ENCODE results near the gene KANTR. TPM values are rescaled to one million over a fixed set of nuclear protein-coding genes. Genes with fewer than 3 reads are reported as not detected.
A peak's percentile ranks its signal among the peaks of the same experiment; 100 is the strongest.

KANTR gene
- total RNA-seq, 1 experiment from 2014 or later, result 27.9 TPM

DNA sequence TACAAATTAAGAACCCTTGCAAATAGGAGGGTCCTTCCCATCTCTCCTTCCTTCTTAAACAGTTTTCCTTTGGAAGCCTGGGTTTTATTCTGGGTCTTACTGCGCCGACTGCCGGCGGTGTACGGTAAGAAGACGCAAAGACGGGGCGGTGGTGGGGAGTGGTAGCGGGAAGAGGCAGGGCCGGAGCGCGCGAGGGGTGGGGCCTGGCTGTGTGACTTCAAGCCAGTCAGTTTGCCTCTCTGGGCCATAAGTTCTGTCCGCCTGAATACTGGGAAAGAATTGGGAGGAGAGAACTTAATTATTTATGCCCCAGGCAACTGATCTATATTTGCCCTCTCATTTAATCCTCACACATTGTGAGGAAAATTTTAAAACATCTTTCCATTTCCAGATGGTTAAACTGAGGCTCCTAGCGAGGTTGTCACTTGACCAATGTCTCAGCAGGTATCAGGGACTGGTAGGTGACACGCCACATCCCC lies 726 bp upstream of the KANTR start:
- Histone ChIP-seq H2AFZ (ENCODE audit: low read length) (peak overlapping the region; percentile 70; the same call in 1 of the 2 replicates), H3K4me2 (ENCODE audit: low read depth, low read length, poor library complexity, severe bottlenecking) (peak overlapping the region; percentile 67), H4K20me1 (ENCODE audit: insufficient read depth, low read depth, low read length) (no peaks in the 10 kb centered on the region), H3K9ac (ENCODE audit: low read length) (peak overlapping the region; percentile 59), H3K79me2 (ENCODE audit: low read length) (peaks cover 19% of the 10 kb centered on the region), H3K27me3 (ENCODE audit: low read length) (no peaks in the 10 kb centered on the region), H3K9me3 (ENCODE audit: low read length) (no peaks in the 10 kb centered on the region), H3K36me3 (ENCODE audit: insufficient read depth, low read length) (no peaks in the 10 kb centered on the region), H3K9me2 (replicated peaks; ENCODE audit: insufficient read depth, low read length) (no peaks in the 10 kb centered on the region), H3K4me1 (ENCODE audit: low read length) (peaks cover 18% of the 10 kb centered on the region), H3K27ac (ENCODE audit: low read length) (peak overlapping the region; percentile 54), H3K4me3 (ENCODE audit: low read length) (peak overlapping the region; percentile 74)
- DNase-seq, result peak; percentile 87

DNA sequence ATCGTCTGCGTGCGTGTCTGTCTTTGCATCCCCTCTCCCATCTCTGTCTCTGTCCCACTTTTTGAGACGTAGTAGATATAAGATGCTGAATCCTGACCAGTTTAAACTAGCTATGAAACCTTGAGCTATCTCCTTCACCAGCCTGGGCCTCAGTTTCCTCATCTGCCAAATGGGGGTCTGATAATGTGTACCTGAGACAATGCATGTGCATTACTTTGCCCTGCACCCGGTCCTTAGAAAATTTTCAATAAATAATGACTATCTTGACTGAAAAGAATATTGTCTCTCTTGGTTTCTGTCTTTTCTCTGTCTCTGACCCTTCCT lies 602 bp downstream of the KANTR start:
- Histone ChIP-seq H3K27me3 (ENCODE audit: low read length) (no peaks in the 10 kb centered on the region), H3K9me2 (replicated peaks; ENCODE audit: insufficient read depth, low read length) (no peaks in the 10 kb centered on the region), H3K27ac (ENCODE audit: low read length) (peak overlapping the region; percentile 68; the same call in 1 of the 2 replicates), H3K79me2 (ENCODE audit: low read length) (peaks cover 19% of the 10 kb centered on the region), H2AFZ (ENCODE audit: low read length) (peak overlapping the region; percentile 3; the same call in 1 of the 2 replicates), H3K4me3 (ENCODE audit: low read length) (peak overlapping the region; percentile 74), H3K9me3 (ENCODE audit: low read length) (no peaks in the 10 kb centered on the region), H3K4me2 (ENCODE audit: low read depth, low read length, poor library complexity, severe bottlenecking) (peak overlapping the region; percentile 67), H3K9ac (ENCODE audit: low read length) (peak overlapping the region; percentile 70), H4K20me1 (ENCODE audit: insufficient read depth, low read depth, low read length) (no peaks in the 10 kb centered on the region), H3K4me1 (ENCODE audit: low read length) (peaks cover 9% of the 10 kb centered on the region), H3K36me3 (ENCODE audit: insufficient read depth, low read length) (no peaks in the 10 kb centered on the region)
- no peak for DNase-seq

DNA sequence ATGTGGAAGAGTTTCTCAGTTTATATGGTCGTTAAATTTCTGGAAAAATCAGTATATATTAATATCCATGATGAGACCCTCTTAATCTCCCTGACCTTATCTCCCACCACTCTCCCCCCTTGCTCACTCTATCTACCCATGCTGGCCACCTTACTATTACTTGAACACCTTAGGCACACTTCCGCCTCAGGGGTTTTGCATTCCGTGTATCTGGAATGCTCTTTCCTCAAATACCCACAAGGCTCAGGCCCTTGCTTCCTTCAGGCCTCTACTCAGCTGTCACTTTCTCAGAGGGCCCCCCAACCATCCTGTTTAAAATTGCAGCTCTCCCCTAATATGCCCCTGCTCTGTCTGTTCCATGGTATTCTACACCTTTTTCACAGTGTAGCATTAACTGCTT lies 1.9 kb downstream of the KANTR start:
- H4K20me1 ChIP-seq (ENCODE audit: insufficient read depth, low read depth, low read length), result no peaks in the 10 kb centered on the region

DNA sequence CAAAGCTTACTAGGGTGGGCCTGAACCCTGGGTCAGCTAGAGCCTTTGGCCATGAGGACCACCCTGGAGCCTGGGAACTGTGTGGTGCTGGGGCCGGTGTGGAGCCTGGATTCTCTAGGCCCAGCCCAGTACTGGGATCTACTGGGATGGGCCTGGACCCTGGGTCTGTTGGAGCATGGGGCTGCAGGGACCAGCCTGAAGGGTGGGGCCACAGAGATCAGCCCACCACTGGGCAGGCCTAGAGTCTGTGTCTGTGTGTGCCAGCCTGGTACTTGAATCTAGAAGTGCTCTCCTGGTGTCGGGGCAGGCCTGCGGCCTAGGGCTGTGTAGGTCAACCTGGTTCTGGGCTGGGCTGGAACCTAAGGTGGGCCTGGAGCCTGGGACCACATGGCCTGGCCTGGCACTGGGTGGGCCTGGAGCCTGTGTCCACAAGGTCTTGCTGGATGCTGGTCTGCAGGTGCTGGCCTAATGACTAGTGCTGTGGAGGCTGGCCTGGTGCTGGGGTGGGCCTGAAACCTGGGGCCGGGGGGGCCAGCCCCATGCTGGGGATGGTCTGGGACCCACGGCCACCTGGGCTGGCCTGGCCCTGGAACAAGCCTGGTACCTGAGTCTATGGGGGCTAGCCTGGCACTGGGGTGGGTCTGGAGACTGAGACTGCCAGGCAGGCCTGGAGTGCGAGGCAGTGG lies 21.1 kb downstream of the KANTR start:
- H3K27ac ChIP-seq (ENCODE audit: low read length), result no peak overlapping the region

More for the DNA sequence above, 1.9 kb downstream of the KANTR start:
- Histone ChIP-seq H3K79me2 (ENCODE audit: low read length) (peaks cover 19% of the 10 kb centered on the region), H3K9ac (ENCODE audit: low read length) (no peak overlapping the region), H2AFZ (ENCODE audit: low read length) (no peak overlapping the region), H3K36me3 (ENCODE audit: insufficient read depth, low read length) (no peaks in the 10 kb centered on the region), H3K9me2 (replicated peaks; ENCODE audit: insufficient read depth, low read length) (no peaks in the 10 kb centered on the region), H3K4me3 (ENCODE audit: low read length) (no peak overlapping the region), H3K27ac (ENCODE audit: low read length) (no peak overlapping the region), H3K4me2 (ENCODE audit: low read depth, low read length, poor library complexity, severe bottlenecking) (peak overlapping the region; percentile 67), H3K4me1 (ENCODE audit: low read length) (peaks cover 9% of the 10 kb centered on the region), H3K9me3 (ENCODE audit: low read length) (no peaks in the 10 kb centered on the region), H3K27me3 (ENCODE audit: low read length) (no peaks in the 10 kb centered on the region)
- no peak for DNase-seq

DNA sequence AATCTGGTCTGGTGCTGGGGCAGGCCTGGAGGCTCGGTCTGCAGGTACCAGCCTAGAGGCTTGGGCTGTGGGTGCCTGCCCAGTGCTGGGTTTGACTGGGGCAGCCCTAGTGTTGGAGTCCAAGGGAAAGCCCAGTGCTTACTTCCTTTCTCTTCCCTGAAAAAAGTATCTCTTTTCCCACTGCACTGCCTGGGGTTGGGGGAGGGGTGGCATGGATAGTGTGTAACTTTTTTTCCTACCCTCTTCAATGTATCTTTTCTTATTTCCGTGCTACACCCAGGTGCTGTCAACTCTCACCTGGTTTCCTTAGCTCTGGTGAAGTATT lies 21.6 kb downstream of the KANTR start:
- Histone ChIP-seq H3K79me2 (ENCODE audit: low read length) (peaks cover 33% of the 10 kb centered on the region), H3K27me3 (ENCODE audit: low read length) (no peaks in the 10 kb centered on the region), H3K27ac (ENCODE audit: low read length) (no peak overlapping the region), H3K4me2 (ENCODE audit: low read depth, low read length, poor library complexity, severe bottlenecking) (no peak overlapping the region), H3K36me3 (ENCODE audit: insufficient read depth, low read length) (no peaks in the 10 kb centered on the region), H3K9me3 (ENCODE audit: low read length) (no peaks in the 10 kb centered on the region), H3K4me1 (ENCODE audit: low read length) (no peaks in the 10 kb centered on the region), H3K9me2 (replicated peaks; ENCODE audit: insufficient read depth, low read length) (no peaks in the 10 kb centered on the region), H4K20me1 (ENCODE audit: insufficient read depth, low read depth, low read length) (no peaks in the 10 kb centered on the region), H3K4me3 (ENCODE audit: low read length) (no peak overlapping the region), H3K9ac (ENCODE audit: low read length) (no peak overlapping the region), H2AFZ (ENCODE audit: low read length) (no peak overlapping the region)
- no peak for DNase-seq

More for the DNA sequence above, 21.1 kb downstream of the KANTR start:
- no peaks in the 10 kb centered on the region for H3K9me2 ChIP-seq (replicated peaks; ENCODE audit: insufficient read depth, low read length)
- H3K9me3 ChIP-seq (ENCODE audit: low read length), result no peaks in the 10 kb centered on the region
- no peaks in the 10 kb centered on the region for H3K27me3 ChIP-seq (ENCODE audit: low read length)
- no peaks in the 10 kb centered on the region for H3K4me1 ChIP-seq (ENCODE audit: low read length)
- no peak for DNase-seq
- no peaks in the 10 kb centered on the region for H3K36me3 ChIP-seq (ENCODE audit: insufficient read depth, low read length)
- no peak overlapping the region for H3K4me3 ChIP-seq (ENCODE audit: low read length)
- no peak overlapping the region for H3K4me2 ChIP-seq (ENCODE audit: low read depth, low read length, poor library complexity, severe bottlenecking)
- no peak overlapping the region for H3K9ac ChIP-seq (ENCODE audit: low read length)
- no peaks in the 10 kb centered on the region for H4K20me1 ChIP-seq (ENCODE audit: insufficient read depth, low read depth, low read length)
- H3K79me2 ChIP-seq (ENCODE audit: low read length), result peaks cover 36% of the 10 kb centered on the region
- H2AFZ ChIP-seq (ENCODE audit: low read length), result no peak overlapping the region

DNA sequence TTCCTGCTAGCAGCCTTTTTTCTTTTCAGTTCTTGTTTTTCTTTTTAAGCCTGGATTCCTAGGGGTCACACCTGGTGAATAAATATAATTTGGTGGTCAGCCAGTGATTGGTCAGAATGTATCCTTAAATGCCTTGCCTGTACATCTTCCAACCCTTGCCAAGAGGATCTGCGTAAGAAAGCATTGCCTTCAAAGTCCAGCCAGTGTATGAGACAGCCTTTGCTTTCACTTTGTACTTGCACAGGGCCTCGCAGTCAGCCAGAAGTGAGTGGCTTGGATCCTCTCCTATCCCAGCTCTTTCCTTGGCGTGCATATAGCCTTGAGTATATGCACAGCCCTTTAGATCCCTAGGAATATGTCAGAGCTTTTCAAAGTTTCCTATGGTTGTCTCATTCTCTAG lies 22.2 kb downstream of the KANTR start:
- no peak for DNase-seq
- no peaks in the 10 kb centered on the region for H3K9me2 ChIP-seq (replicated peaks; ENCODE audit: insufficient read depth, low read length)
- H3K79me2 ChIP-seq (ENCODE audit: low read length), result peaks cover 33% of the 10 kb centered on the region
- no peak overlapping the region for H3K27ac ChIP-seq (ENCODE audit: low read length)
- no peaks in the 10 kb centered on the region for H3K4me1 ChIP-seq (ENCODE audit: low read length)
- H3K9me3 ChIP-seq (ENCODE audit: low read length), result no peaks in the 10 kb centered on the region
- H3K9ac ChIP-seq (ENCODE audit: low read length), result no peak overlapping the region
- H3K27me3 ChIP-seq (ENCODE audit: low read length), result no peaks in the 10 kb centered on the region
- H4K20me1 ChIP-seq (ENCODE audit: insufficient read depth, low read depth, low read length), result no peaks in the 10 kb centered on the region
- H3K4me2 ChIP-seq (ENCODE audit: low read depth, low read length, poor library complexity, severe bottlenecking), result no peak overlapping the region
- H2AFZ ChIP-seq (ENCODE audit: low read length), result no peak overlapping the region
- H3K4me3 ChIP-seq (ENCODE audit: low read length), result no peak overlapping the region
- H3K36me3 ChIP-seq (ENCODE audit: insufficient read depth, low read length), result no peaks in the 10 kb centered on the region

DNA sequence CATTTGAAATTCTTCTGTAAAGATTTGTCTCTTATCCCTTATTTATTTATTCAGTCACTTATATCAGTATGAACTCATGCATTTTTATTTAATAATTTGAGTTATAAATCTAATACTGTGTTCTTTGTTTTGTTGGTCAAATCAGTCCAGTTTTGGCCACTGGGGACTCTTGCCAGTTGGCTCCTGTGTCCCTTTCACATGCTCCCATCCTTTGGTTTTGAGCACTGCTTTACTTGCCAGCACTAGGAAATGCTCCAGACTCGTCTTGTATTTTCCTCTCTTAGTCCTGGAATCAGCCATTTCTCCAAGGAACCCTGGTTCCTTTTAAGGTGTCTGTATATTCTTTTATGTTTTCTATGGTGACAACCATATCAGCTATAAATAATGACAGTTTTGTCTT lies 28.1 kb downstream of the KANTR start:
- Histone ChIP-seq H3K9me3 (ENCODE audit: low read length) (no peaks in the 10 kb centered on the region), H2AFZ (ENCODE audit: low read length) (no peak overlapping the region), H3K27me3 (ENCODE audit: low read length) (no peaks in the 10 kb centered on the region), H3K9me2 (replicated peaks; ENCODE audit: insufficient read depth, low read length) (no peaks in the 10 kb centered on the region), H3K79me2 (ENCODE audit: low read length) (peaks cover 55% of the 10 kb centered on the region), H4K20me1 (ENCODE audit: insufficient read depth, low read depth, low read length) (no peaks in the 10 kb centered on the region), H3K4me1 (ENCODE audit: low read length) (no peaks in the 10 kb centered on the region), H3K9ac (ENCODE audit: low read length) (no peak overlapping the region), H3K36me3 (ENCODE audit: insufficient read depth, low read length) (no peaks in the 10 kb centered on the region), H3K4me2 (ENCODE audit: low read depth, low read length, poor library complexity, severe bottlenecking) (no peak overlapping the region), H3K27ac (ENCODE audit: low read length) (no peak overlapping the region), H3K4me3 (ENCODE audit: low read length) (no peak overlapping the region)
- no peak for DNase-seq

DNA sequence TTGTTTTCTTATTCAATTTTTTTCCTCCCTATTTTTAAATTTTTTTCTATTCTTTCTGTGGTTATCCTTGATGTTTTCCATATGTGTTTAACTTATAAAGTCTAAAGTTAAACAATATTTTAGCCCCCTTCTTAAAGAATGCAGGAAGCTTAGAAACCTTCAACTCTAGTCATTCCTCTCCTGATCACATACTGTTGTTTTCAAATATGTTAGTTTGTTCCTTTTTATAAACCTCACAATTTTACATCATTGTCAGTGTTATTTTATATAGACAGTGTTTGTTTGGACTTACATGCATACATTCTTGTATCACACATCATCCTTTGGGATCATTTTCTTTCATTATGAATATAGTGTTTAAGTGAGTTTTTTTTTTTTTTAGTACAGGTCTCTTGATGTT lies 31.6 kb downstream of the KANTR start:
- H3K36me3 ChIP-seq (ENCODE audit: insufficient read depth, low read length), result no peaks in the 10 kb centered on the region
- peaks cover 65% of the 10 kb centered on the region for H3K79me2 ChIP-seq (ENCODE audit: low read length)
- H2AFZ ChIP-seq (ENCODE audit: low read length), result no peak overlapping the region
- no peaks in the 10 kb centered on the region for H3K4me1 ChIP-seq (ENCODE audit: low read length)
- no peak overlapping the region for H3K27ac ChIP-seq (ENCODE audit: low read length)
- H3K9me2 ChIP-seq (replicated peaks; ENCODE audit: insufficient read depth, low read length), result no peaks in the 10 kb centered on the region
- H3K9ac ChIP-seq (ENCODE audit: low read length), result no peak overlapping the region
- H3K9me3 ChIP-seq (ENCODE audit: low read length), result no peaks in the 10 kb centered on the region
- no peaks in the 10 kb centered on the region for H3K27me3 ChIP-seq (ENCODE audit: low read length)
- no peak overlapping the region for H3K4me2 ChIP-seq (ENCODE audit: low read depth, low read length, poor library complexity, severe bottlenecking)
- H3K4me3 ChIP-seq (ENCODE audit: low read length), result no peak overlapping the region
- no peak for DNase-seq
- H4K20me1 ChIP-seq (ENCODE audit: insufficient read depth, low read depth, low read length), result no peaks in the 10 kb centered on the region
